HG03558 (cell line): ENCODE measurements around the gene IL22RA1.

Experiments
- ATAC-seq: cut with Tn5 transposase; IDR thresholded peaks from one replicate; pipeline ENCODE4 v1.9.1; 2021; ENCODE audit warnings: moderate number of reproducible peaks; ENCODE audit not compliant: unreplicated experiment; ENCODE audit errors: extremely low read depth

IL22RA1 gene

GRCh38 chr1:24140741-24141181 lies 2.2 kb downstream of the IL22RA1 start:
- ATAC-seq = no peak

DNA sequence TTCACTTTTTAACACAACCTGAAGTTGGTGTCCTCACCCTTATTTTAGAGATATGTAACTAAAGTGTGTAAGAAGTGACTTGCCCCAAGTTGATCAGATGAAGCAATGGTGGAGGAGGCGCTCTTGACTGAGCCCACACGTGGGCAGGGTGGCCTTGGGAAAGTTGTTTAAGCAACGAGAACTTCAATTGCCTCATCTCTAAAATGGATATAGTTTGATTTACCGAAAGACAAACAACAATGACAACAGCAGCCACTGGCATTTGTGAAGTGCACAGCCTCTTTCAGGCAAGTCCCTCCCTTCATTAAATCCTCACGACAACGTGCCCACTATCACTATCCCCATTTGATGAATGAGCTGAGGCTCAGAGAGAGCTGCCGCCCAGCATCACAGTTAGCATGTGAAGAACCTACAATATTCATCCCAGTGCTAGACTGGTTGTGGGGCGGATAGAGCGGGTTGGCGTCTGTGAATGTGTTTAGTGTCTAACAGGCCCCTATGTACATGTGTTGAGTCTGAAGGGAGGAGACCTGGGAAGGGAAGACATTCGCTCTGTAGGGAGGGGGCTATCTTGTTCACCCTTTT lies 3.0 kb downstream of the IL22RA1 start:
- ATAC-seq = no peak

DNA sequence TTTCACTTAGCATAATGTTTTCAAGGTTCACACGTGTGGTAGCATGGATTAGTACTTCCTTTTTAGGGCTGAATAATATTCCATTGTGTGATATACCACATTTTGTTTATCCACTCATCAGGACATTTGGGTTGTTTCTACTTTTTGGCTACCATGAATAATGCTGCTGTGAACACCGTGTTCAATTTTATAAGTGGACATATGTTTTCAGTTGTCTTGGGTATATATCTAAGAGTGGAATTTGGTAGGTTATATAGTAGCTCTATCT lies 3.8 kb downstream of the IL22RA1 start:
- no peak for ATAC-seq

GRCh38 chr1:24138476-24139221 lies 4.3 kb downstream of the IL22RA1 start:
- ATAC-seq = no peak

DNA sequence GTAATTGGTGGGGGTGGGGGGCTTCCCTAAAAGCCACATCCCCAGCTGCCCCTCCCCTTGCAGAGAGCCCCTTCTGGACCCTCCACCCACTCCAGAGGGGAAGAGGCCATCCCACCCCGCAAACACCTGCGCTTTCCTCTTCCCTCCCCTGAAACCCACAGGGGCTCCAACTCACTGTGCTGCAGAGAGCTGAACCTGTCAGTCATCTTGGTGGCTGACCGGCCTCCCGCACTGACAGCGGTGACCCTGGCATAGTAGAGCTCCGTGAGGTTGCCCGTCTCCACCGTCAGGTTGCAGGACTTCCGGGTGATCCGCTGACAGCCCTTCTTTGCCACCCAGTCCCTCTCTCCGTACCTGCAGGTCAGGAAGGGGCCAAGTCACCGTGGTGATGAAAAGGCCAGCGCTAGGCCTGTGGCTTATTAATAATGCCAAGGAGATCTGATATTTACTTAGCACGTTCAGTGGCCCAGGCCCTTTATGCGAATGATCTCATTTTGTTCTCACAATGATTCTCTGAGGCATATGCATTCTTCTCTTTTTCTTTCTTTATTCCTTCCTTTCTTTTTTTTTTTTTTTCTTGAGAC lies 5.9 kb downstream of the IL22RA1 start:
- no peak for ATAC-seq

GRCh38 chr1:24134376-24134775 lies 8.6 kb downstream of the IL22RA1 start:
- ATAC-seq = no peak

DNA sequence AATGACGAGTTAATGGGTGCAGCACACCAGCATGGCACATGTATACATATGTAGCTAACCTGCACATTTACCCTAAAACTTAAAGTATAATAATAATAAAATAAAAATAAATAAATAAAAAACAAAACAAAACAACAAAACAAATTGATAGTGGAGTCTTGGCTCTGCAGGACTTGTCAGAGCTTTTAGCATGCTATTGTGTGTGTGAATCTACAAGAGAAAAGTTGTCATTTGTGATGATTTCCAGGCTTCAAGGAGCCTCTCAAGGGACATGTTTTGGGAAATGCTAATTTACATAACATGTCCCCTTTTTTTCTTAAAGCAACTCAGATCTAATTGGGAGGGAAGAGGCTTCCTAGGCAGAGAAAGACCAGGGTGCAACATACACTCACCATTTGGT lies 9.1 kb downstream of the IL22RA1 start:
- ATAC-seq = no peak

GRCh38 chr1:24130385-24130784 lies 12.6 kb downstream of the IL22RA1 start:
- ATAC-seq = no peak

DNA sequence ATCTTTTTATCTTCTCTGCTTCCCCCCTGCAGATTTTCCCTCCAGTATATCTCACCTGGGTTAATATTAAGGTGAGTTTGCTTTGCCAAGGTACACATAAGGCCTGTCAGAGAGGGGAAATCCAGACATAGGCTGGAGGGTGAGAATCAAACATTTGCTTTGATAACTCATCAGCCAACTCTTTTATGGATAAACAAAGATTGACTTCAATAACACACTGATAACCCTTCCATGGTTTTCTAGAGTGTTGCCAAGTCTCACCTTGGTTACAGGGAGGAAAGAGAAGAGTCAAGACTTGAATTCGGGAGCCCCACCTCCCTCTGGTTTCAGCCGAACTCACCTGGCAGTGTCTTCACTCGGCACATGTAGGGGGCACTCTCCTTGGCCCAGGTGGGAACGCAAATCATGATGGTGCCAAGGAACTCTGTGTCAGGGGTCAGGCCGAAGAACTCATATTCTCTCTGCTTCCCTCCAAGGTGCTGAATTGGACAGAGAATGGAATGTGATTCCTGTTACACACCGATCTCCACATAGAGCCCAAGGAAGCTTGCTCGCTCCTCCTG lies 15.1 kb downstream of the IL22RA1 start:
- no peak for ATAC-seq

DNA sequence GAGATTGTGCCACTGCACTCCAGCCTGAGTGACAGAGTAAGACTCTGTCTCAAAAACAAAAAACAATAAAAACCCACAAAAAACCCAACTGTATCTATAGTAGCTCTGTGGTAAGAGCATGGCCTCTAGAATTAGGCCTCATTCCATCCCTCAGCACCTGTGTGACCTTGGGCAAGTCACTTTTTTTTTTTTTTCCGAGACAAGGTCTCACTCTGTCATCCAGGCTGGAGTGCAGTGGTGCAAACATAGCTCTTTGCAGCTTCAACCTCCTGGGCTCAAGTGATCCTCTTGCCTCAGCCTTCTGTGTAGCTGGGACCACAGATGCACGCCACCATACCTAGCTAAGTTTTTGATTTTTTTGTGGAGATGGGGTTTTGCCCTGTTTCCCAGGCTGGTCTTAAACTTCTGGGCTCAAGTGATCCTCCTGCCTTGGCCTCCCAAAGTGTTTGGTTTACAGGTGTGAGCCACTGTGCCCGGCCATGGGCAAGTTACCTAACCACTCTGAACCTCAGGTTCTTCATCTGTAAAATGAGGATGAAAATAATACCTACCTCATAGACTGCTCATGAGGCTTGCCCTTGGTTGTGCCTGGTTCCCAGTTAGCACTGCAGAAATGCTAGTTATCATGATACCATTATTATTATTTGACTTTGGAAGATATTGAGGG lies 15.7 kb downstream of the IL22RA1 start:
- no peak for ATAC-seq

DNA sequence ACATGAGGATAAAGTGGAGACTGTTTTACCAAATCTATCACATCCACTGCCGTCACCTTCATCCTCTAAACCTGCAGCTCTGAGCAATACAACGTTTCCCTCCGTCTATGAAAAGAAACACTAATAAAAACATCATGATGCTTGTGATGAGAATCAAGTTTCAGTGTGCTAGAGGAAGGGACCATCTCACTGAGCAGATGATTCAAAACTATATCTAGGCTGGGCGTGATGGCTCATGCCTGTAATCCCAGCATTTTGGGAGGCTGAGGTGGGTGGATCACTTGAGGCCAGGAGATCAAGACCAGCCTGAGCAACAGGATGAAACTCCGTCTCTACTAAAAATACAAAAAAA lies 16.3 kb downstream of the IL22RA1 start:
- no peak for ATAC-seq

DNA sequence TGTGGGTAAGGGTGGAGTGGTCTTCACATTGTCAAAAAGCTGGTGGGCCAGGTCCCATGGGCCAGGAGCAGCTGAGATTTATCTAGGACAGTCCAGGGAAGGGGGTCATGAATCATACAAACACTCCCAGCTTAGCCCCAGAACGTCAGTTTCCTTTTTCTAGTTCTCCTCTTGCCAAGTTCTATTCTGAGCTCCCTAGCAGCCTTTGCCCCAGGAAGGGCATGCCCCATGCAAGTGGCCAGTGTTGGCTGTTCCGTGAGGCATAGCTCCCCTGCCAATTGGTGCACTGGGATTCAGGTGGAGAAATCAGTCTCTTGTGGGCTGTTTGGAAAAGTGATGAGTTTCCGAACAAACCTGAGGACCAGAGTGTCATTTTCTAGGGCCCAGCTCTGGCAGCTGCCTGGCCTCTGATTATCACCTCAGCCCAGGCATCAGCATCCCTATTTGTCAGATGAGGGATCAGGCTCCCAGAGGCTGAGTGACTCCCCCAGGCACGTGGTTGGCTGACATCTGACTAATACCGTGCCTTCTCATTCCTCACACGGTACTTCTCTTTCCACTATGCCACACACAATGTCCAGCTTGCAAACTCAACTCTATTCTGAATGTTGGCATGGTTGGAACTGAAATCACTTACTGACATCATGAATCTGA lies 16.8 kb downstream of the IL22RA1 start:
- ATAC-seq = no peak

DNA sequence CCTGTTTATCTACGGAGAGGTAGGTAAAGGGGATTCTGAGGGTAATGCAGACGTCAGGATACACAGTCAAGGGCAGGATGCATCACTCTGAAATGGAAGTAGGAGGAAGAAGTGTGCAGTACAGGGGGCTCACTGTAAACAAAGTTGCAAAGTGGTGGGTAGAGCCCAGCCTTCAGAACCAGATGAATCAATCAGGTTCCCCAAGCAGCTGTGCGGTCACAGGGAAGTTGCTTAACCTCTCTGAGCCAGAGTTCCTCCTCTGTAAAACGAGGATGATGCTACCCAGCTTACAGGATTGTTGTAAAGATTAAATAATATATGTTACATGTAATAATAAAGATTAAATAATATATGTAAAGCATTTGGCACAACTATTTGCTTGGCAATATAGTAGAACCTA lies 17.5 kb downstream of the IL22RA1 start:
- no peak for ATAC-seq

DNA sequence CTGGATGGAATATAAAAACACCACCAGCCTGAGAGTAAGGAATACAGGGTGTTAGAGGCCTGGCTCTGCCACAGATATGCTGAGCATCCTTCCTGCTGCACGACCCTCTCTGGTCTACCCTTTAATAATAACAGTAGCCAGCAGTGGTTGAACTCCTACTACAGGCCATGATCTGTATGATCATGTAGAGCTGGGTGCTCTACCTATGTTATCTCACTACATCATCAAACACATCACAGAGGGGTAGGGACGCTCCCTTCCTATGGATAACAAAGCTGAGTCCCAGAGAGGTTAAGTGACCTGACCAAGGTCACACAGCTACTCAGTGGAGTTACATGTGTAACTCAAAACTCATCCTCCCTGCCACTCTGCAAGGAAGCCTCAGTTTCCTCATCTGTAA lies 18.0 kb downstream of the IL22RA1 start:
- ATAC-seq = no peak

- ATAC-seq = no peak
Observed at GRCh38 chr1:24123611-24124010, 19.3 kb downstream of the IL22RA1 start.

DNA sequence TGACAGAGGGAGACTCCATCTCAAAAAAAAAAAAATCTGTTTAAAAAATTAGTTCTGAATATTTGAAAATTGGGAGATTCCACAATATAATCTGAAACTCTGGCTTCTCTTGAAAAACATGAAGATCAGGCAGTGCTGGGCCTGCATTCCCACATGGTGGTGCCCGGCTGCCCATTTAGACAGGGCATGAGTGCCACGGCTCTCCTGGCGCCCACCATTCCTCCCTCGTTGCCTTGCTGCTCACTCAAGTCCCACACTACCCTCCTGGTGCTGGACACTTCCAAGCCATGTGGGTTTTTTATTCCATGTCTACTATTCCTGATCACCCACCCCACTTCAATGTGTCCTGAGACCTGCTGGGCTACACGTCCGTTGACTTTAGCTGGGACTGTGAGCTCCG lies 20.2 kb downstream of the IL22RA1 start:
- ATAC-seq = no peak

DNA sequence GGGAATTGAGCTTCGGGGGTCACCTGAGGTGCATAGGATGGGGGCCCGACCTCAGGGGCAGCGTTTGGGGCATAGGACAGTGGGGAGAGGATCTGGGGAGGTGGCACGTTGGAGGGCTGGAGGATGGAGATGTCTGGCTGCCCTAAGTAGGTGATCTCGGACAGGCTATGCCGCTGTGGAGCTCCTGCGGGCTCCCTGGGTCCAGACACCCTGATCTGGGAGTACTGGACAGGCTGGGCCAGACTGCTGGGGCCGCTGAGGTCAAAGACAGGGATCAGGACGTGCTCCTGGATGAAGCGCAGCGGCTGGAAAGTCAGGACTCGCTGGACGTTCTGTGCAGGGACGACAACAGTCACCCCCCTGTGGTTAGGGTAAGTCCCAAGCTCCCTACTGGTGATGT lies 21.5 kb downstream of the IL22RA1 start:
- no peak for ATAC-seq

DNA sequence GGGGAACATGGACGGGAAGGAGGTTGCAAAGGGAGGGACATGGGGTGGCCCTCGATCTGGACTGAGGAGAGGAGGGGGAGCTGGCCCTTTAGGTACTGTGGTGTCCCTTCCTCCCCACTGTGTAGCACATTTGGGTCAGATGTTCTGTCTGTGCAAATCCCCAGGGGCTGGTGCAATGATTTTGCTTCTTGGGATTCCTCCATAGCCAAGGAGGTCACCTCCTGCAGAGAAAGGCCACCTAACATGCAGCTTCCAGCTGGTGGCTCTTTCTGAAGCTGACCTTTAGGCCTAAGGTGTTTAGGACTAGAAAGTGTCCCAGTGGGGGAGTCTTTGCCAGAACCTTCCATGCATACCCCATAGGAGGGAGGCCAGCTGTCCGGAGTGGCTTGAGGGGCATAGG lies 22.0 kb downstream of the IL22RA1 start:
- no peak for ATAC-seq

- no peak for ATAC-seq
Observed at GRCh38 chr1:24119859-24120756, 22.8 kb downstream of the IL22RA1 start.

GRCh38 chr1:24119489-24119858 lies 23.5 kb downstream of the IL22RA1 start:
- no peak for ATAC-seq
